Pulmonary artery endothelial cell (primary cell): Measurements from ENCODE around the gene CD274. TPM values are rescaled to one million over a fixed set of nuclear protein-coding genes. Genes with fewer than 3 reads are reported as not detected.
"Not testable (repeated sequence)": the region's sequence is repeated elsewhere in the genome, so short reads cannot be mapped to it uniquely, and the experiment has no call there.

ENCODE experiments used
- DNase-seq: peaks from one replicate; pipeline ENCODE4 v3.0.0-alpha.2; 2011; ENCODE audit warnings: low read depth, low spot score
- total RNA-seq: library from RNA; depleted of rRNA; stranded (reverse); fragments of >200 nt; gene quantifications from 2 replicates; pipeline ENCODE4 v1.2.3, GENCODE V29; 2014

Gene CD274
- total RNA-seq, result 39.2 and 44.7 TPM in 2 replicates

- DNase-seq, result peak; percentile 76
Measured at GRCh38 chr9:5450359-5451091, at the start of gene CD274. Gene CD274, plus strand, starts transcription at chr9:5450542. Its CDS starts 5,572 bp downstream, at chr9:5456114.

- no peak for DNase-seq
Measured at GRCh38 chr9:5402217-5402616, 48.1 kb upstream of the CD274 start.

DNA sequence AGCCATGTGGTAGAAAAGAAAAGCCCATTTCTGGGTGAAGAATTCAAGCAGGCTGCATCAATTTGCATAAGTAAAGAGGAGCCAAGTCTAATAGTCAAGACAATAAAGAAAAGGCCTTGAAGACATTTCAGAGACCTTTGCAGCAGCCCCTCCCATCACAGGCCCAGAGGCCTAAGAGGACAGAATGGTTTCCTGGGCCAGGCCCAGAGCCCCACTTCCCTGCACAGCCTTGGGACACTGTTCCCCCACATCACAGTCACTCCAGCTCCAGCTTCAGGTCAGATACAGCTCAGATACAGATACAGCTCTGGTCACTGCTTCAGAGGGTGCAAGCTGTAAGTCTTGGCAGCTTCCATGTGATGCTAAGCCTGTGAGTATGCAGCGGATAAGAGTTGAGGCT lies 41.7 kb upstream of the CD274 start:
- no peak for DNase-seq

GRCh38 chr9:5416953-5417352 lies 33.4 kb upstream of the CD274 start:
- DNase-seq, result no peak

DNA sequence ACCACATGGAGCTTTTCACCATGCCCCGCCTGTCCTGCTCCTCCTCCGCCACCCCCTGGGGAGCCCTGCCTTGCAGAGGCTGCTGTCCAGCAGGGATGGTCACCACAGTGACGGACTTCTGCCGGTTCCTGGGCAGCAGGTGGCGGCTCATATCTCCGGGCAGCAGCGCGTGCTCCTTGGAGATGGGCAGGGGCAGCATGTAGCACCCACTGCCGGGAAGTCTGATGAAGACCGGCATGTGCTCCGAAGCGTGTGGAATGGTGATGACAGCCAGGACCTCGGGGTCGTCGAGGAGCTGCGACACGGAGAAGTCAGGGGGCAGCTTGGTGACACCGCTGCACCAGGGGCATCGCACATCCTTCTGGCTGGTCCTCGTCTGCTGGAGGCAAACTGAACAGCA lies 31.9 kb upstream of the CD274 start:
- no peak for DNase-seq

- DNase-seq, result no peak
Measured at GRCh38 chr9:5419987-5420386, 30.4 kb upstream of the CD274 start.

DNA sequence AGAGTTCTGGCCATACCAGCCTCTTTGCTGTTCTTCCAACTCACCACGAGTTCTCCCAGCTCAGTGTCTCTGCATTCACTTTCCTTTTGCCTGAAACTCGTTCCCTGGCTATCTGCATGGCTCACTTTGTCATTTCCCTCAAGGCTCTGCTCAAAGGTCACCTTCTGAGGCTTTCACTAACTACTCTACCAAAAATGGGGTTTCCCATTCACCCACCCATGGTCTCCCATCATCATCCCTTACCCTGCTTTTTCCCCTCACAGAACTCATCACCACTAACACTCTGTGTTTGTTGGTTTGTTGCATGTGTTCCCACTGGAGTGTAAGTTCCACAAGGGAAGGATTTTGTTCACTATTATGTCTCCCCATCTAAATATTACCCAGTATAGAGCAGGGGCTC lies 29.2 kb upstream of the CD274 start:
- no peak for DNase-seq

DNA sequence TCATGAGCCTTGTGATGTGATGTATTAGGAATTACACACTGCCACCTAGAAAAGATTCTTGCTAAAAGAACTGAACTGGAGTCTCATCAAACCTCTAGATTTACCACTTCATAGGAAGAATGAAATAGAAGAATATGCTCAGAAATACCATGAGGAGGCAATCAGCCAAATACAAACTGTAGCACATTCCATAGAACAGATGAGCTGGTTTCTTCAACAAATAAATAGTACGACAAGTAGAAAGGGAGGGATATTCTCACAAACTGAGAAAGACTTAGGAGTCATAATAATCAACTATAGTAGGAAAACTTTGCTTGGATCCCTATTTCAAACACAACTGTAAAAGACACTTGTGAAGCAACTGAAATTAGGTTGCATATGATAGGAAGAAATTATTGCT lies 28.1 kb upstream of the CD274 start:
- DNase-seq, result no peak

- DNase-seq, result no peak
Measured at GRCh38 chr9:5425006-5425628, 25.2 kb upstream of the CD274 start.

DNA sequence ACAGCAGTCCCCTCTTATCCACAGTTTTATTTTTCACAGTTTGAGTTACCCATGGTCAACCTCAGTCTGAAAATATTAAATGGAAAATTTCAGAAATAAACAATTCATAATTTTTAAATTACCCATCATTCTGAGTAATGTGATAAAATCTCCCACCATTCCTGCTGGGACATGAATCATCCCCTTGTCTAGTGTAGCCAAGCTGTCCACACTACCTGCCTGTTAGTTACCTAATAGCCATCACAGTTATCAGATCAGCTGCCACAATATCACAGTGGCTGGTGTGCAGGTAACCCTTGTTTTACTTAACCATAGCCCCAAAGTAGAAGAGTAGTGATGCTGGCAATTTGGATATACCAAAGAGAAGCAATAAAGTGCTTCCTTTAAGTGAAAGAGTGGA lies 23.3 kb upstream of the CD274 start:
- no peak for DNase-seq

GRCh38 chr9:5428172-5428571 lies 22.2 kb upstream of the CD274 start:
- no peak for DNase-seq

DNA sequence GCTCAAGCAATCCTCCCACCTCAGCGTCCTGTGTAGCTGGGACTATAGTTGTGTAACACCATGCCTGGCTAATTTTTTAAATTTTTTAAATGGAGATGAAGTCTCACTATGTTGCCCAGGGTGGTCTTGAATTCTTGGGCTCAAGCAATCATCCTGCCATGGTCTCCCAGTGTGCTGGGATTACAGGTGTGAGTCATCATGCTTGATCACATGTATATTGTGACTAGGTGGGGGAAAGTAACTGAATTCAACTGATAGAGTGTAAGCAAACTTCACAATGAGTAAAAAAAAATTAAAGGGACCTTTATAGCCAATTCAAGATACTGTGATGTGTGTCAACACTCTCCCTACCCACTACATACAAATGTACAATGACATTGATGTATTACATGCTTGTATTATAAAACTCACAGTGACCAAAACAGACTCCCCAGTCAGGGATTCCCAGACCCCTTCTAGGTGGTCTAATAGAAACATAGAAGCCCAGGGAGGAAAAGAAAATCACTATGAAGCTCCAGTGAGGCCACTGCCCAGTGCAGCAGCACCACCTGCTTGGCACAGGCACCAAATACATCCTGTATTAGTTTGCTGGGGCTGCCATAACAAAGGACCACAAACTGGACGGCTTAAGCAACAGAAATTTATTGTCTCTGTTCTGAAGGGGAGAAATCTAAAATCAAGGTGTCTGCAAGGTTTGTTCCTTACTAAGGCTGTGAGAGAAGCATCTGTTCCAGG lies 21.4 kb upstream of the CD274 start:
- no peak for DNase-seq

GRCh38 chr9:5429873-5430564 lies 20.3 kb upstream of the CD274 start:
- no peak for DNase-seq

- no peak for DNase-seq
Measured at GRCh38 chr9:5430912-5431311, 19.4 kb upstream of the CD274 start.

DNA sequence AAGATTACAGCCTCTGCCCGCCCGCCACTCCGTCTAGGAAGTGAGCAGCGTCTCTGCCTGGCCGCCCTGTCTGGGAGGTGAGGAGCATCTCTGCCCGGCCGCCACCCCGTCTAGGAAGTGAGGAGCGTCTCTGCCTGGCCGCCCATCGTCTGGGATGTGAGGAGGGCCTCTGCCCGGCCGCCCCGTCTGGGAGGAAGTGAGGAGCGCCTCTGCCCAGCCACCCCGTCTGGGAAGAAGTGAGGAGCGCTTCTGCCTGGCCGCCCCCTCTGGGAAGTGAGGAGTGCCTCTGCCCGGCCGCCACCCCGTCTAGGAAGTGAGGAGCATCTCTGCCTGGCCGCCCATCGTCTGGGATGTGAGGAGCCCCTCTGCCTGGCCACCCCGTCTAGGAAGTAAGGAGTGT lies 17.5 kb upstream of the CD274 start:
- not testable (repeated sequence) for DNase-seq

DNA sequence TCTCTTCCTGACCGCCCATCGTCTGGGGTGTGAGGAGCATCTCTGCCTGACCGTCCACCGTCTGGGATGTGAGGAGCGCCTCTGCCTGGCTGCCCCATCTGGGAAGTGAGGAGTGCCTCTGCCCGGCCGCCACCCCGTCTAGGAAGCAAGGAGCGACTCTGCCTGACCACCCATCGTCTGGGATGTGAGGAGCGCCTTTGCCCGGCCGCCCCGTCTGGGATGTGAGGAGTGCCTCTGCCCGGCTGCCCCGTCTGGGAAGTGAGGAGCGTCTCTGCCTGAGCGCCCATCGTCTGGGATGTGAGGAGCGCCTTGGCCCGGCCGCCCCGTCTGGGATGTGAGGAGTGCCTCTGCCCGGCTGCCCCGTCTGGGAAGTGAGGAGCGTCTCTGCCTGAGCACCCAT lies 17.0 kb upstream of the CD274 start:
- DNase-seq, result not testable (repeated sequence)

- not testable (repeated sequence) for DNase-seq
Measured at GRCh38 chr9:5433841-5434810, 16.2 kb upstream of the CD274 start.

- no peak for DNase-seq
Measured at GRCh38 chr9:5435912-5436311, 14.4 kb upstream of the CD274 start.

GRCh38 chr9:5436441-5436840 lies 13.9 kb upstream of the CD274 start:
- no peak for DNase-seq
